ENCODE measurements around the gene ZNF724.
"Not testable (repeated sequence)": the region's sequence is repeated elsewhere in the genome, so short reads cannot be mapped to it uniquely, and the experiment has no call there.

ZNF724 gene

GRCh38 chr19:23283925-23284324, 33.7 kb upstream of the ZNF724 start:
- no peak for DNase-seq (ENCODE audit: low read depth, low spot score)
- POLR2A ChIA-PET, result no interaction called here

GRCh38 chr19:23281663-23282276, 31.6 kb upstream of the ZNF724 start:
- POLR2A ChIA-PET, result no interaction called here
- H3K4me3 ChIP-seq (ENCODE audit: low read depth, low read length), result no peak overlapping the region
- no peak for TF ChIP-seq CTCF (IDR thresholded peaks at IDR 0.05; ENCODE audit: insufficient read depth, low read length, missing control alignments)
- DNase-seq (ENCODE audit: low read depth, low spot score), result no peak
- CTCF ChIA-PET, result no interaction called here

More at GRCh38 chr19:23283925-23284324, 33.7 kb upstream of the ZNF724 start:
- peak; percentile 48 for TF ChIP-seq CTCF (IDR thresholded peaks at IDR 0.05; ENCODE audit: insufficient read depth, low read length, missing control alignments)
- CTCF ChIA-PET, result no interaction called here
- no peak overlapping the region for H3K4me3 ChIP-seq (ENCODE audit: low read depth, low read length)

- not testable (repeated sequence) for H3K4me3 ChIP-seq (ENCODE audit: low read depth, low read length)
Observed at GRCh38 chr19:23278118-23278517, 27.9 kb upstream of the ZNF724 start.

GRCh38 chr19:23273590-23274412, 23.6 kb upstream of the ZNF724 start:
- ChIA-PET CTCF (no interaction called here), POLR2A (interaction anchor here (0.6 to 1.0 kb wide), 2 partner anchors 24 to 412 kb away, joined by 3 to 5 read pairs; partner anchors contain the start of gene ZNF724)
- TF ChIP-seq CTCF (IDR thresholded peaks at IDR 0.05; ENCODE audit: insufficient read depth, low read length, missing control alignments), result no peak
- DNase-seq (ENCODE audit: low read depth, low spot score), result peak; percentile 31
- H3K4me3 ChIP-seq (ENCODE audit: low read depth, low read length), result peak overlapping the region; percentile 85

More at GRCh38 chr19:23278118-23278517, 27.9 kb upstream of the ZNF724 start:
- POLR2A ChIA-PET; DNase-seq (ENCODE audit: low read depth, low spot score); CTCF ChIA-PET: not testable (repeated sequence)

- POLR2A ChIA-PET, result interaction anchor here (0.6 kb wide), 1 partner anchor 413 kb away, joined by 3 read pairs; no protein-coding TSS in a partner anchor
- no peak for TF ChIP-seq CTCF (IDR thresholded peaks at IDR 0.05; ENCODE audit: insufficient read depth, low read length, missing control alignments)
- no peak for DNase-seq (ENCODE audit: low read depth, low spot score)
- peak overlapping the region; percentile 85 for H3K4me3 ChIP-seq (ENCODE audit: low read depth, low read length)
- CTCF ChIA-PET, result no interaction called here
Observed at GRCh38 chr19:23273022-23273589, 22.9 kb upstream of the ZNF724 start.

GRCh38 chr19:23263870-23264590, 13.8 kb upstream of the ZNF724 start:
- no peak overlapping the region for H3K4me3 ChIP-seq (ENCODE audit: low read depth, low read length)
- CTCF ChIA-PET, result no interaction called here
- no peak for DNase-seq (ENCODE audit: low read depth, low spot score)

More at GRCh38 chr19:23263870-23264590, 13.8 kb upstream of the ZNF724 start:
- POLR2A ChIA-PET, result no interaction called here
- TF ChIP-seq CTCF (IDR thresholded peaks at IDR 0.05; ENCODE audit: insufficient read depth, low read length, missing control alignments), result no peak

All from AG04449 (cell line).